Calu3 (cell line): ENCODE measurements around the gene CCDC87. TPM values are rescaled to one million over a fixed set of nuclear protein-coding genes. Genes with fewer than 3 reads are reported as not detected.

Source experiments
- BruUV-seq: library from RNA; stranded (reverse); fragments of 400-500 nt; replicated peaks from 2 replicates; lab custom pipeline; 2021; lab: Mats Ljungman, UMichigan
- CTCF ChIA-PET: fragments of 300-600 bp; sonication (Branson Sonifier 250); formaldehyde crosslinking; loops from one replicate; lab custom pipeline; 2022; ENCODE audit warnings: antibody characterized with exemption; lab: Charles Lee
- DNase-seq: peaks from one replicate; pipeline ENCODE4 v3.0.0; 2022
- H3K27ac Mint-ChIP-seq: one replicate; pipeline ENCODE4 v1.8.0; 2022; ENCODE audit warnings: mixed read lengths; ENCODE audit not compliant: unreplicated experiment
- H3K27me3 Mint-ChIP-seq: one replicate; pipeline ENCODE4 v1.8.0; 2022; ENCODE audit warnings: mixed read lengths; ENCODE audit not compliant: unreplicated experiment
- H3K36me3 Mint-ChIP-seq: one replicate; pipeline ENCODE4 v1.8.0; 2022; ENCODE audit warnings: mild to moderate bottlenecking, moderate library complexity, mixed read lengths; ENCODE audit not compliant: insufficient read depth, unreplicated experiment
- H3K4me1 Mint-ChIP-seq: one replicate; pipeline ENCODE4 v1.8.0; 2022; ENCODE audit warnings: mild to moderate bottlenecking, low read depth, mixed read lengths; ENCODE audit not compliant: unreplicated experiment
- H3K4me3 Mint-ChIP-seq: one replicate; pipeline ENCODE4 v1.8.0; 2022; ENCODE audit warnings: mild to moderate bottlenecking, low read depth, moderate library complexity, mixed read lengths; ENCODE audit not compliant: unreplicated experiment
- H3K9me3 Mint-ChIP-seq: one replicate; pipeline ENCODE4 v1.8.0; 2022; ENCODE audit warnings: low read depth, mixed read lengths; ENCODE audit not compliant: unreplicated experiment
- CTCF ChIP-seq: fragments of 200-600 bp; IDR thresholded peaks from one replicate; pipeline ENCODE4 v1.8.0; 2022; ENCODE audit warnings: antibody characterized with exemption; ENCODE audit not compliant: unreplicated experiment
- intact Hi-C: fragments of 100-400 bp; cut with micrococcal nuclease; formaldehyde crosslinking; loops from one replicate; pipeline ENCODE4 v1.10.0; 2022; ENCODE audit not compliant: unreplicated experiment
- total RNA-seq: library from RNA; stranded (reverse); gene quantifications from 2 replicates; pipeline ENCODE4 v1.2.3, GENCODE V29; 2022

The CCDC87 gene
- total RNA-seq, 1 experiment from 2014 or later: 1.0 TPM

- Mint-ChIP-seq H3K4me1 (no peaks in the 10 kb centered on the region), H3K4me3 (no peak overlapping the region), H3K27ac (no peak overlapping the region), H3K9me3 (no peaks in the 10 kb centered on the region), H3K36me3 (no peaks in the 10 kb centered on the region), H3K27me3 (peaks cover 86% of the 10 kb centered on the region)
- intact Hi-C loops: no loop called here
- TF ChIP-seq CTCF: no peak
- CTCF ChIA-PET: interaction anchor here (0.6 kb wide), 1 partner anchor 324 kb away, joined by 3 read pairs; no protein-coding TSS in a partner anchor
- DNase-seq: no peak
- no TSS peak for BruUV-seq
Observed at GRCh38 chr11:66559866-66560676, 32.8 kb downstream of the CCDC87 start.

GRCh38 chr11:66559142-66559865, 33.6 kb downstream of the CCDC87 start:
- CTCF ChIA-PET: interaction anchor here (0.6 kb wide), 1 partner anchor 323 kb away, joined by 3 read pairs; no protein-coding TSS in a partner anchor

GRCh38 chr11:66557733-66558326, 35.0 kb downstream of the CCDC87 start:
- DNase-seq: no peak

More at GRCh38 chr11:66559142-66559865, 33.6 kb downstream of the CCDC87 start:
- DNase-seq: no peak
- Mint-ChIP-seq H3K9me3 (no peaks in the 10 kb centered on the region), H3K27ac (no peak overlapping the region), H3K27me3 (peaks cover 92% of the 10 kb centered on the region), H3K36me3 (no peaks in the 10 kb centered on the region), H3K4me3 (no peak overlapping the region), H3K4me1 (no peaks in the 10 kb centered on the region)
- TF ChIP-seq CTCF: no peak
- no TSS peak for BruUV-seq
- intact Hi-C loops: no loop called here

More at GRCh38 chr11:66557733-66558326, 35.0 kb downstream of the CCDC87 start:
- H3K27ac Mint-ChIP-seq: no peak overlapping the region
- peaks cover 82% of the 10 kb centered on the region for H3K27me3 Mint-ChIP-seq
- intact Hi-C loops: no loop called here
- H3K9me3 Mint-ChIP-seq: no peaks in the 10 kb centered on the region
- no peak overlapping the region for H3K4me3 Mint-ChIP-seq
- no TSS peak for BruUV-seq
- H3K36me3 Mint-ChIP-seq: no peaks in the 10 kb centered on the region
- CTCF ChIA-PET: no interaction called here
- no peak for TF ChIP-seq CTCF
- H3K4me1 Mint-ChIP-seq: no peaks in the 10 kb centered on the region
